ENCODE measurements around the gene GCHFR. TPM values are rescaled to one million over a fixed set of nuclear protein-coding genes. Genes with fewer than 3 reads are reported as not detected.

GCHFR gene
- total RNA-seq, 1 donor from 2014 or later: 30.6 TPM

DNA sequence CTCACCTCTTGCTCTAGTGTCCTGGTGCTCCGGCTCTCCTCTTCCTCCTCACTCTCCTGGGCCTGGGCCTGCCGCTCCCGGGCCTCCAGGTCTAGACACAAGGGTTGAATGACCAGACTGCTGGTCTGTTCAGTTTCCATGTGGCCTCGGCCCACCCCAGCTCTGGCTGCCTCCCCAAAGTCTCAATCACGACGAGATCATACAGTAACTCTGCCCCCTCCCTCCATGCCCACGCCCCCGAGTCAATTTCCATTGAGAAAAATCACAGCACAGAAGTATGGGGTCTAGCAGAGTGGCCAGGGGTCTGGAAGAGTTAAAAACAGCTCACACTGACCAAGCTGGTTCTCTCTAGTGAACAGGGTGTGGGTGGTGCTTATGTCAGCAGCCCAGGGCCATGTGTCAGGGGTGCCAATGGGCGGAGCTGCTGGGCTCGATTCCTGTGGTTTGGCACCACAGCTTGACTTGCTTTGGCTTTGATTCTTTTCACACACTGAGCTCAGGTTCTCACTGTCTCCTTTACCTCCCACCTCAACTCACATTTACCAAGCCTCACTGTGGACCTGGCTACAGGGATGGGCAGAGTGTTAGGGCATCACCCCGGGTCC, 12.8 kb downstream of the GCHFR start:
- no peak for DNase-seq

DNA sequence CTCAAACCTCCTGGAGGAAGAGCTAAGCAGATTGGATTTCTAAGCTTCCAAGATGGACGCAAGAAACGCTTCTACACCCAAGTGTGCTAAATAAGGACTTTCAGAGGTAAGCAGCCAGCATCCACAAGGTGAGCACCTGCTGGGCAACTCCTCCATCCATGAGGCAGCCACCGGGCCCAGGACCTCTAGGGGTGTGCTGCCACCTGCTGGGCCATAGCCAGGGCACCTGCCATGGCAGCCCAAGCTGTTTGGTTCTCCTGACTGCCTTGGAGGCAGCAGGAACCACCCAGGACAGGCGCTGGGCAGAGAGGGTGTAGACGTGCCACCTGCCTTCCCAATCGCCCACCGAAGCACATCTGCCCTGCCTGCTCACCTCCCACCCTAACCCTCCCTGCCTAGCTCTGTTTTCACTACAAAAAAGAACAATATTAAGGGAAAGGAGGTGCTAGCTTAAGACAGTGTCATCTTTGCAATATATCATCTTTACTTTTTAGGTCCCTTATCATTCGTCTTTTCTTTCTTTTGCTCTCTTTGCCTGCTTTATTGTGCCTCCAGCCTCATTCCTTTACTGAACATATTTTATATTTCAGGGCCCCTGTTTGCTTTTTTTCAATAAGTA, 18.9 kb downstream of the GCHFR start:
- peak; percentile 82 for DNase-seq

DNA sequence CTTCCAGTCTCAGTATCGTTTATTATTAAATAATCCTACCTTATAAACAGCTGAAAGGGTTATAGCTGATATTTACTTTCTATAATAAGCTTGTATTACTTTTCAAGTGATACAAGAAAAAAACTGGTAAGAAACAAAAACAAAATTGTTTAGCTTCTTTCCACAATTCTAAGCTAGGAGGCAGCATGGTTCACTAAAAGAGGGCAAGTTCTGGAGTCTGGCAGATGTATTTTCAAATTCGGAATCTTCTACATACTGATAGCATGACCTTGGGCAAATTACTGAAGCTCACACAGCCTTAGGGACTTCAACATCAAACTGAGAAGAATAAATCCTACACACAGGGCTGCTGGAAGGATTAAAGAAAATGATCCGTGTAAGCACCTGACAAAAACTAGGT, 21.3 kb downstream of the GCHFR start:
- DNase-seq: no peak

DNA sequence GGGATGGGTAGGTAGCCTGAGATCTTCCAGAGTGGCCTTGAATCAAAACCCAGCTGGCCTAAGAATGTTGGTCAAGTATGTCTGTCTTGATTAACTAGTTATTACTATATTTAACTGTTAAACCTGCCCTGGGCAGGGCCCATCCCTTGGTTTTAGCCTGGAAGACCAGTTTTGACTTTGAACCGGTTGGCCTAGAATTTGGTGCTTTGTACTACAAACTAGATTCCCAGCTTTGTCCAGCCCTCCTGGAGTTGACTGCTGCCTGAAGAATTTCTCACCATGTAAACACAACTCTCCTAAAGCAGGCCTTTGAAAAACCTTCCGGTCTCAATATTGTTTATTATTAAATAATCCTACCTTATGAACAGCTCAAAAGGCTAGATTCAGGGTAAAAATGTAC, 21.9 kb downstream of the GCHFR start:
- no peak for DNase-seq

DNA sequence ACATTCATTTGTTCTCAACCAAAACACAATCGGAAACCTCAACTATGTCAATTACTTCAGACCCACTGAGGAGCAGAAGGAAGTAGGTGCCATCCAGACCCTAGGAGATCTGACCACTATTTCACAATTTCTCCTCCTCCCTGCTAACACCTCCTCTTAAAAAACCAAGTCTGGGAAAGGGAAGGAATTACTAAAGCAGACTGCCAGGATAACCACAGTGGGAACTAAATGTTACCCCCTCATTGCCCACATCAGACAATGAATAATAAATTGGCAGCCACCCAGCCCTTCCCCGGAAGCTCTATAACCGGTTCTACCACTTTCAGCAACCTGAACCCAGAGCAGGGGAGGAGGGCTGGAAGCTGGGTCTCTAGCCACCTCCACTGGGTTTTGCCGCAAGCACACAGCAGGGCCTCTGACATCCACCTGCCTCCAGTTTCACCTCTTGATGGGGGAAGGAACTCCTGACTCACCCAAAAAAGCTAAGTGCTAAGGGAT, 23.5 kb downstream of the GCHFR start:
- DNase-seq: peak; percentile 61

DNA sequence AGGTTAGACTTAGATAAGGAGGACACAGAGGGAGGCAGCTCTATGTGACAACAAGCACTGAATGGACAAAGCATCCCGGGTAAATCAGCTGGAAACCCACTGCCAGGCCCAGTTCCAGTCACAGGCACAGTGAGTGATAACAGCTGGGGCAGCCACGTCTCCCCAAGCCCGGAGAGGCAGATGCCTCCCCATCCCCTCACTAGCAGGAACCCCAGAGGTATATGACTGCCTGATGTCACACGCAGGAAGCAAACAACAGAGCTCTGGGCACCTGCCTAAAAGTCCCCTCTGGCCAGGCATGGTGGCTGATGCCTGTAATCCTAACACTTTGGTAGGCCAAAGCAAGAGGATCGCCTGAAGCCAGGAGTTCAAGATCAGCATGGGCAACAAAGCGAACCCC, 24.1 kb downstream of the GCHFR start:
- no peak for DNase-seq

DNA sequence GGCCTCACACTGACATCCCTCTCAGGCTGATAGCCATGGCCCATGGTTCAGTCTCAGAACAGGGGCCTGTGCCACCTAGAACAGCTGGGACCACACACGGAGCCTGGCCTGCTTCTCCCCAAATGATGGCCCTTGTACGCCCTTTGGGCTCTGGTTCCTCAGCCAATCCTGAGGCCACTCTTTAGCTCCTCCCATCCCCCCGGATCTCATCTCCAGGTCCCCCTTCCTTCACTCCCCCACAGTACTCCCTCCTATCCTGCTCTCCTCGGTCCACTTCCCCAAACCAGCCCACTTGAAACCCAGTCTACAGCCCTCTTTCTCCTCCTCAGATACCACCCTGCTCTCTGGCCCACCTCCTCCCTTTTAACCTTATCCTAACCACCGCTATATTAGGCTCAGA, 25.3 kb downstream of the GCHFR start:
- no peak for DNase-seq

DNA sequence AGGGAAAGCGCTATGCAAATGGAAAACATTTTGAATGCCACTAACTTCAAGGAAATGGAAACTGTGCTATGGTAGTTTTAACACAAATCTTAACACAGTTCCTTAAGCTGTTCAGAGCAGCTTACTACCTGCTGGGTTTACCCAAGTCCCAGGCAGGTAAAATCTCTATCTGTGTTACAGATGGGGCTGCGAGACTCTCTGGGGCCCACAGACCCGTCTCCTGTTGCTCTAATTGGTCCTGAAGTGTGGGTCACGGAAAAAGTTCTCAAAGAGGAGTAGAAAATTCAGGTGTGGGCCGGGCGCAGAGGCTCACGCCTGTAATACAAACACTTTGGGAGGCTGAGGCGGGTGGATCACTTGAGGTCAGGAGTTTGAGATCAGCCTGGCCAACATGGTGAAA, 26.1 kb downstream of the GCHFR start:
- DNase-seq: no peak

DNA sequence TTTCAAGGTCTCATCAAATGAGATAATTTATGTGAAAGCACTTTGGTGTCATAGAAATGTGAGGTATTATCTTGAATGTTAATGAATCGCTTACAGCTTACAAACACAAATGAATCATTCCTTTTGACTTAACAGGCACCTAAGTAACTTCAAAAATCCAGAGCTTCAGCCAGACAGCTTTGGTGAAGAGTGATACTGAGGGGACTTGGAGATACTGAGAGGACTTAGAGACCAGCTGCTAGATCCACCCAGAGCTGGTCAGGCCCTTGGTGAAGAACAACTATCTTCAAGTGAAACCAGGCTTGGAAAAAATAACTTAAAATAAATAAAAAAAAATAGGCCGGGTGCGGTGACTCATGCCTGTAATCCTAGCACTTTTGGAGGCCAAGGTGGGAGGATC, 26.9 kb downstream of the GCHFR start:
- DNase-seq: no peak

DNA sequence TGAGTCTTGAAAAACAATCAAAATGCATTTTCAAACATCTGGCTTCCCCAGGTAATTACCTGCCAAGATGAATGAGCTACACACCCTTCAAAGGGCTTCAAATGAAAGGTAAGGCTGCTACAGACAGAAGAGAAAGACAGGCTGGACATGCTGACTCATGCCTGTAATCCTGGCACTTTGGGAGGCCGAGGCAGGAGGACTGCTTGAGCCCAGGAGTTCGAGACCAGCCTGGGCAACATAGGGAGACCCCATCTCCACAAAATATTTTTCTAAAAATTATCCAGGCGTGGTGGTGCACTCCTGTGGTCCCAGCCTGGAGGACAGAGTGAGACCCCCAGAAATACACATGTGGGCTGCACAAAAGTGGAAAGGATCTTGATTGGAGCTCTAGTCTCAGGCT, 28.5 kb downstream of the GCHFR start:
- no peak for DNase-seq

DNA sequence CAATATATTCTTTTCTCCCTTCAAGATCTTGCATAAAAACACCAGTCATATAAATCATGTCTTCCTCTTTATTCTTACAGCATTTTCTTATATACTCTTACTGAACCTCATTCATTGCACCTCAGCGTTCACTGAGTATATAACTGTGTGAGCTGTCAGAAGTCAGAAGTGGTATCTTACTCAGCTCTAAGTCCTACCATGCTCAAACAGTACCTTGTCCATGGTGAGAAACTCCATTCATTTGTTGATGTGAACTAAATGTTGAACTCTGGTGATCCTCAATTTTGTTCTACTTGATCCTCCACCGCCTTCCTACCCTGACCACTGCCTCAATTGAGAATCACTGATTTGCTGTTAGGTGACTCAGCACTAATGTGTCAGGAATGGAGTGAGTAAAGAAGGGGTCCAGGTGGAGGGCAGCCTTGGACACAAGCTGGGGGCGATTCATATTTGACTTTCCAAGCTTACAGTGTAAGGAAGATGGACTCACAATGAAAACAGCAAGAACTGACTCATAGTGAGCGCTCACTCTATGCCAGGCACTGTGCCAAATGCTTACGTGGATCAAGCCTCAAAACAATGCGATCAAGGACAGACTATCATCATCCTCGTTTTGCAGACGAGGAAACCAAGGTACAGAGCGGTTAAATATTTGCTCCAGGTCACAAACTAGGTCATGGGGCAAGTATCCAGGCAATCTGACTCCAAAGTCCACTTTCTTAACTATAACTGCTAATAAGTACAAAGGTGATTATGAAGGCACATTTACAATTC, 29.5 kb downstream of the GCHFR start:
- DNase-seq: peak; percentile 99

DNA sequence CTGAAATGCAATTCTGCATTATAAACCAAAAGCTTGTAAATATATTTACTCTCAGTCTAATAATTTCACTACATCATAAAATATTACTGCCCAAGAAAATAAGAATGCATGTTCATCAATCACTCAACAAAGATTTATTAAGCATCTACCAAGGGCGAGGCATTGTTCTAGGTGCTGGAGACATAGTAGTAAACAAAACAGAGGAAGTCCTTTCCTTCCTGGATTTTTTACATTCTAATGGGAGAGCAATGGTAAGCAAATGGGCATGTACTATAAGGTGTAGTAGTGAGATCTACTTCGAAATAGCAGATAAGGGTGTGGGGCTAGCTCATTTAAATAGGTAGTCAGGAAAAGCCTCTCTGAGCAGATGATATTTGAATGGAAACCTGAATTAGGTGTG, 32.2 kb downstream of the GCHFR start:
- DNase-seq: peak; percentile 78

DNA sequence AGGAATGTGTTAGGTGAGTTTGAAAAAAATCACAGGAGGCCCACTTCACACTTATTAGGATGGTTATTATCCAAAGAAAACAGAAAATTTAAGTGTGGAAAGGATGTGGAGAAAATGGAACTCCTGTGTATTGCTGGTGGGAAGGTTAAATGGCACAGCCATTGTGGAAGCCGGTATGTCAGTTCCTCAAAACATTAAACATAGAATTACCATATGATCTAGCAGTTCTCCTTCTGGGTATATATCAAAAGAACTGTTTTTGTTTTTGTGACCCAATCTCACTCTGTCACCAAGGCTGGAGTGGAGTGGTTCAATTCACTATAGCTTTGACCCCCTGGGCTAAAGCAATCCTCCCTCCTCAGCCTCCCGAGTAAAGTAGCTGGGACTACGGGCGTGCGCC, 32.6 kb downstream of the GCHFR start:
- peak; percentile 19 for DNase-seq

DNA sequence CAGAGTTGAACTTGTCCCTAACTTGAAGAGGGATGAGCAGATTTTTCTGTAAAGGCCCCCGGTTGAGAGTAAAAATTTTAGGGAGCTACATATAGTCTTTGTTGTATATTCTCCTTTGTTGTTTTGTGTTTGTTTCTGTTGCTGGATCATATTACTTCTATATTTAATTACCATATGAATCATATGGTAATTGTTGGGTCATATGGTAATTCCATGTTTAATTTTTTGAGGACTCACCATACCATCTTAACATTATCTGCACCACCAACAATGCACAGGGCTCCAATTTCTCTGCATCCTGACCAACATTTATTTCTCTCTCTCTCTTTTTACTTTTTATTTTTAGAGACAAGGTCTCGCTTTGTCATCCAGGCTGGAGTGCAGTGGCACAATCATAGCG, 35.7 kb downstream of the GCHFR start:
- no peak for DNase-seq

DNA sequence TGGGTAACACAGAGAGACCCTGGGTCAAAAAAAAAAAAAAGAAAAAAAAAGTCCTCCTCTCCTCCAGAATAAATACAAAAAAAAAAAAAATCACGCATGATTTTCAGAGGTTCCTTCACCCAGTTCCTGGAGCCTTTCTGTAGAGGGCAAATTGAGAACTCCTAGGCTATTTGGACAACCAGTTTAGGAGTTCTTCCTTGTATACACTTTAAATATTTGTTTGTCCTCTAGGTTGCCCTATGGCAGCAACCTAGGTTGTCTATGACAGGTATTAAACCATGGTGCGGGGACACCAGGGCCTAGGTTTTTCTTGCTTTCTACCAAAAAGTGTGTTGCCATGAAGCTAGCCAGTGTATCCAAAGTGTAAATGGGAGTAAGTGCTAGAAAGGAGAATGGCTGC, 39.2 kb downstream of the GCHFR start:
- DNase-seq: no peak

DNA sequence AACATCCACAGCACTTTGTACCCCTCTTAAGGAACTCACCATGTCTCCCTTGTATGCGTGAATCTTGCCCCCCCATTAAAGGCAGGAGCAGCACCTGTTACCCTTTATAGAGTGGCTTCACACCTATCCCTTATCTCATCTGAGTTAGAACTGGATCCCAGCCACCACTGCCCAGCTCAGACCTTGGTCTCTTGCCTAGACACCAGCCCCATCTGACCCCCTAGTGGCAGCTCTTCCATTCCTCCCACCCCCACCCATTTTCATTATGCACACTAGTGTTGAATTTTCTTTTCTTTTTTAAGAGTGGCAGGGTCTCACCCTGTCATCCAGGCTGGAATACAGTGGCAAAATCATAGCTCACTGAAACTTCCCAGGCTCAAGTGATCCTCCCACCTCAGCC, 39.8 kb downstream of the GCHFR start:
- no peak for DNase-seq

DNA sequence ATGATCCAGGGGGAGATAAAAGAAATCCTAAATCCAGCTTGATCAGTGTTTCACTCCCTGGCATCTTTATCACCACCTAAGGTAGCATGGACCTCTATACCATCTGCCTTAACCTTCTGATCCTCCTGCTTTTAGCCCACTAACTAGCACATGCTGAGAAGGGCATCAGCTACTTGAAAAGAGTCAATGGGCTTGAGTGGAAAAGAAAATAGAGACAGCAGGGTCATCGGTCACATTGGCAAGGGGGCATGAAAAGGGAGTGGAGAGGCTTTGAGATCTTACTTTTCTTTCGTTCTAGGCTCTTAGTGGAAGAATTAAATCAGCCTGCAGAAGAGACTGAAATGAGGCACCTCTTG, 42.8 kb downstream of the GCHFR start:
- DNase-seq: no peak

DNA sequence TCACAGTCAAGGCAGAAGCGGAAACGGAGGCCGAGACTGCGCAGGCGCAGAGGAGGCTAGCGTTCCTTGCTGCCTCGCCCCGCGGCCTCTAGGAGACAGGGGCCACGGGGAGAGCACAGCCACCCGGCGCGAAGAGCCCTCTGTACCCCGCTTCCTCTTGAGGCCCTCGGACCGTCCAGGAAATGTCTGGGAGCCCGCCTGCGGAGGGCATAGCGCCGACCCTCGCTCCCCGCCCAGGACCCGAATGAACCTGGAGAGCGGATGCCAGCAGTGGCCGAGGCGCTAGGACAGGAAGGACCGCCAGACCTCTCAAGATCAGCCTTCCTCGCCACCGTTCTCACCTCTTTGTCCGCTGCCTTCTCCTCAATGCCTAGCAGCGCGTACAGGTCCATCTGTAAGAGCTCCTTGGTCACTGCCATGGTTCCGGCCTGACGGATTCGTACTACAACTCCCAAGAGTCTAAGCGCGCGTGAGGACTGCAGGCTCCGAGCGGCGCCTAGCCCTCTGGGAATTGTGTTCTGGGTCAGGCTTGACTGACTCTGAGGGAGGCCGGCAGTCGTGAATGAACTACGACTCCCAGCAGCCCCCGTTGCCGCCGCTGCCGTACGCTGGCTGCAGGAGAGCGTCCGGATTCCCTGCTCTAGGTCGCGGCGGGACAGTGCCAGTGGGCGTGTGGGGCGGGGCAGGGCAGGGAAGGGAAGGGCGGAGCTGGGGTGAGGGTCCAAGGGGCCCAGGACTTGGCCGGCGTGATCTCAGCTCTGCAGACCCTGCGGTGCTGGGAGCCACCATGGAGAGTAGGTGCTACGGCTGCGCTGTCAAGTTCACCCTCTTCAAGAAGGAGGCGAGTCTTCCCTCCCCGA, 43.4 kb downstream of the GCHFR start, which contains the start of the genes DNAJC17 and ZFYVE19:
TSS of gene DNAJC17 (minus strand) at position 446 of the 860 bp plus-strand sequence. CDS start at position 419, 27 bp downstream.
TSS of gene ZFYVE19 (plus strand) at position 62 of the 860 bp plus-strand sequence. CDS start at position 563, 501 bp downstream.
- DNase-seq: peak; percentile 99

DNA sequence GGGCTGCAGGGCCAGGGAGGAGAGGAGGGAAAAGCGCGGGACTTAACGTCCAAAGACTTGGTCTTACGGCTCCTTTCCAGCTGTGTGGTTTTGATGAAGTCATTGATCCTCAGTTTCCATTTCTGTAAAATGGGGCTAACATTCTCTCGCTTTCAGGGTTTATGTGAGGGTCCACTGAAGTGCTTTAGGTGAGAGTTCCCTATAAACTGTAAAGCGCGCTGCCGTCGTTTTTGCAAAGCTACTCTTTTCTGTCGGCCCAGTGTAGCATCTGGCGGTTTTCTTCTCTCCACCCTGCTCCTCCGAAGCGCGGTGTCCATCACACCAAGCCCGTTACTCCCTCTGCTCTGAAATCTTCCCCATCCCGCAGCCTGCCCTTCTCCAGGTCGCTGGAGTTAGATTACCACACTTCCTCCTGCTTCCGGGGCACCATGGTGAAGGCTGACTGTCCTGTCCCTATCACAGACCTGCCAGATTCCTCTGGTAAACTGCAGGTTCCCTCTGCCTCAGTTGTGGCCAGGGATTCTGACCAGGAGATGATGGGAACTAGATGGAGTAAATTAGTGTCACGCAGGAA, 44.1 kb downstream of the GCHFR start:
- no peak for DNase-seq

DNA sequence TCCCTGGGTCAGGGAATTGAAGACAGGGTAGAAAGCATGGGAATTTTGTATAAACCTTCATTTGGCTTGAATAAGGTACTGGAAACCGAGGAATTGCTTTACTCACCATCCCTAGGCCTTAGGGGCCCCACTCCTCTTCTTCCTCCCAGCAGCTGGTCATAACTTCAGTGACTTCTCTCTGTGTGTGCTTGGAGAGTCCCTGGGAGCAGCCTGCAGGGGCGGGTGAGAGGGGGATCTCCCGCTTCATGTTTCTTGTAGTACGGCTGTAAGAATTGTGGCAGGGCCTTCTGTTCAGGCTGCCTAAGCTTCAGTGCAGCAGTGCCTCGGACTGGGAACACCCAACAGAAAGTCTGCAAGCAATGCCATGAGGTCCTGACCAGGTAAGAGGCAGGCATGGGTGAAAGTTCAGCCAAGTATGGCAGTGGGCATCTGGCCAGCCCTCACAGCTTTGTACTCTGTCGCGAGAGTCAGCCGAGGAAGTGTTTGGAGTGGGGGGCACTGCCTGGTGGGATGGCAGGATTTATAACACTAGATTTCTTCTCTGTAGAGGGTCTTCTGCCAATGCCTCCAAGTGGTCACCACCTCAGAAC, 45.1 kb downstream of the GCHFR start:
- no peak for DNase-seq

DNA sequence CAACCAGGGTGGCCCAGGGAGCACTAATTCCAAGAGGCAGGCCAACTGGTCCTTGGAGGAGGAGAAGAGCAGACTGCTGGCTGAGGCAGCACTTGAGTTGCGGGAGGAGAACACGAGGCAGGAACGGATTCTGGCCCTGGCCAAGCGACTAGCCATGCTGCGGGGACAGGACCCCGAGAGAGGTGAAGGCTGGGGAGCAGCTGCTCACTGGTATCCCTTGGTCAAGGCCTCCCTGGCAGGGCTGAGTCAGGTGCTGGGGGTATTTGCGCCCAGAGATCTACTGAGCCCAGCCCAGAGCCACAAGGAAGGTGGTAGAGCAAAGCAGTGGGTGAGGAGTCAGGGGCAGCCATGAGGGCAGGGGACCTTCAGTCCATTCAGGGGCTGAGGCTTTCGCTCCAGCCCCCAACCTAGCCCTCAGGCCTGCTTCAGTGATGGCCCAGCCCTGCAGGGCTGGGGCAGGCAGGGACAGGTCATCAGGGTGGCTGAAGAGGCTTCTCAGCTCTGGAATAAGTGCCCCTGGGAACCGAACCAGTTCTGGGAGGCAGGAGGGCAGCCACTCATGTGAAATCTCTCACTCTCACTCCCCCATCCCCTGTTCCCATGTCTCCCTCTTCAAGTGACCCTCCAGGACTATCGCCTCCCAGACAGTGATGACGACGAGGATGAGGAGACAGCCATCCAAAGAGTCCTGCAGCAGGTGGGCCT, 49.0 kb downstream of the GCHFR start:
- DNase-seq: no peak

Measured in dermis blood vessel endothelial cell (primary cell).